Cardiac fibroblast (primary cell): ENCODE results near the gene NCK2.
A peak's percentile ranks its signal among the peaks of the same experiment; 100 is the strongest.

Source experiments
- DNase-seq, 2 donors: peaks; one replicate each; pipeline versions ENCODE4 v3.0.0 to v3.0.0-alpha.2; 2010; ENCODE audit warnings: low read depth in 2 of 2
- H3K4me3 ChIP-seq, 2 donors: replicated peaks in 1 of 2; 1 replicate in 1 of 2; 2 replicates in 1 of 2; pipeline ENCODE4 v1.5.1; 2011; ENCODE audit warnings: low read depth in 2 of 2, low read length in 2 of 2, mild to moderate bottlenecking in 2 of 2, moderate library complexity in 1 of 2
- TF ChIP-seq, protein P1 (sequence below): IDR thresholded peaks from one replicate; pipeline ENCODE4 v1.5.1; 2011; ENCODE audit warnings: low read depth, mild to moderate bottlenecking, low read length, inconsistent platforms

Gene NCK2

DNA sequence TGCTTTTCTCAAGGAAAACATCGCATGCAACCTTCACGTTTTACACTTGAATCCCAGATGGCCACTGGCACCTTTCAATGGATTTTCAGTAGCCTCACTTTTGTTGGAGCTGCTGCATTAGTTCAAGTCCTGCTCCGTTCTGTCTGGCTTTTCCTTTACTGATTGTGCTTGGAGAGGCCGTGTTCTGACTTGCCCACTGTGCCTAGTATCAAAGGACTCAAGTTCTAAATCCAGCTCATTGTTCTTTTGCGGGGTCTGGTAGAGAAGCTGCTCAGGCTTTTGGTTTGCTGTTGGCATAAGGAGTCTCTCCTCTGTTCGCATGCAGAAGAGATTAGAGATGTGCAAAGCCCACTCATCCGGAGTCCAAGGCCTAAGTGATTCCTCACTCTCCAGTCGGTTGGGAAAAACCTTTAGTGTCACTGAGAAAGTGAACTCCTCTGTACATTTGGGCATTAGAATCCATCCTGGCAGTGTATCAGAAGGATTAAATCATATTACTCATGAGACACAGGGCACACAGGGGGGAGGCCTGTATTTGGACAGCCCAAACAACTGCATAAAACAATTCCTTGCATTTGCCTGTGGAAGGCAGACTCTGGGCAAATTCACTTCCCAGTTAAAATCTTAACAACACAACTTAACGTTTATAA is 69.7 kb downstream of the NCK2 start:
- TF ChIP-seq, protein P1, sequence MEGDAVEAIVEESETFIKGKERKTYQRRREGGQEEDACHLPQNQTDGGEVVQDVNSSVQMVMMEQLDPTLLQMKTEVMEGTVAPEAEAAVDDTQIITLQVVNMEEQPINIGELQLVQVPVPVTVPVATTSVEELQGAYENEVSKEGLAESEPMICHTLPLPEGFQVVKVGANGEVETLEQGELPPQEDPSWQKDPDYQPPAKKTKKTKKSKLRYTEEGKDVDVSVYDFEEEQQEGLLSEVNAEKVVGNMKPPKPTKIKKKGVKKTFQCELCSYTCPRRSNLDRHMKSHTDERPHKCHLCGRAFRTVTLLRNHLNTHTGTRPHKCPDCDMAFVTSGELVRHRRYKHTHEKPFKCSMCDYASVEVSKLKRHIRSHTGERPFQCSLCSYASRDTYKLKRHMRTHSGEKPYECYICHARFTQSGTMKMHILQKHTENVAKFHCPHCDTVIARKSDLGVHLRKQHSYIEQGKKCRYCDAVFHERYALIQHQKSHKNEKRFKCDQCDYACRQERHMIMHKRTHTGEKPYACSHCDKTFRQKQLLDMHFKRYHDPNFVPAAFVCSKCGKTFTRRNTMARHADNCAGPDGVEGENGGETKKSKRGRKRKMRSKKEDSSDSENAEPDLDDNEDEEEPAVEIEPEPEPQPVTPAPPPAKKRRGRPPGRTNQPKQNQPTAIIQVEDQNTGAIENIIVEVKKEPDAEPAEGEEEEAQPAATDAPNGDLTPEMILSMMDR = no peak
- DNase-seq = peak in 1 of 2 donors; percentile 37
- H3K4me3 ChIP-seq = no peak overlapping the region

DNA sequence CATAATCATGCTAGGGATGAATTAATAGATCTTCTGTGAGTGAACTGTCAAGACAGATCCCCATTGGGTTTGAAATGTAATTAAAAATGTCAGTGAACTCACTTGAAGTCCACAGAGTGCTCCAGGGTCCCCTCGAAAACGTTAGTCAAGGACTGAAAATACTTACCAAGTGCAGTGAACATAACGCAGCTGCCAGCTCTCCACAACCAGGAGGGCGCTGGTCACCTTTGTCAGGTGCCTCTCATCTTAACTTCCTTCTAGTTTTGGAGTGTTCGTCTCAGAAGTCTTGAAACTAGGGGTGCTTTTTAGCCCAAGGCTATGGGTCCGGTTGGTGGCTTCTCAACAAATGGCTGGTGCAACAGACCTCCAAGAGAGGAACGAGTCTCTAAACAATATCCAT is 70.7 kb downstream of the NCK2 start:
- TF ChIP-seq, protein P1 = no peak
- H3K4me3 ChIP-seq = no peak overlapping the region
- no peak for DNase-seq

DNA sequence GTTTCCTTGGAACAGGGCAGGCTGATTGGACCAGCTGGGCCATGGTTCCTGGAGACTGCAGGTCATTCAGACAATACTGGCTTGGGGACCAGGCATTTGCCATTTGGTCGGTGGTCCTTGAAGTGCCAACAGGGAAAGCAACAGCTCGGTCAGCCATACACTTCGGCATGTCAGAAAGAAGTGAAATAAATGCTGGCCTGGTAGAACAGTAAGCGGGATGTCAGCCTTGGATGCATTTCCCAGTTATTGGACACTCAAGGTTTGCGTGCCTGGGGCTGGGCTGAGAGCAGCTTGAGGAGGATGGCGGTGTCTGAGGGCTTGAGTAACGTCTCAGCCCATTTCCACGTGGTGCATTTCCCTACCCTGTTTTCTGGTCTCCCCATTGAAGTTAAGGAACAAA is 75.4 kb downstream of the NCK2 start:
- TF ChIP-seq, protein P1 = no peak
- DNase-seq = no peak

DNA sequence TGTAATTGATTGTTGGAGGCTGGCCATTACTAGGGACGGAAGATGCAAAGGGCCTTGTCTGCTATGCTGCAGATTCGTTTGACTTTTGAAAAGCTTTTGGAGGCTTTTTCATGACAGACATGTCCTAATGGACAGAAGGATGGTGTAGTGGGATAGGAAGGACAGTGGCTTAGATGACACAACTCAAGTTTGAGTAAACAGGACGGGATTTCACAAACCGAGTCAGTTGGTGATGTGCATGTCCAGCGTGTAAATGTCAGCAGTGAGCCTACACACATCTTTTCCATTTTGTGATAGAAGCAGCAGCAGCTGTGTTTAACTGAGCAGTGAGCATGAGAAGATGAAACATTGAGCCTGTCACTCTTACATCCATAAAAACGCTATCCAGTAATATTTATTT is 76.0 kb downstream of the NCK2 start:
- H3K4me3 ChIP-seq = no peak overlapping the region
- TF ChIP-seq, protein P1 = no peak
- no peak for DNase-seq

More for the DNA sequence above, 75.4 kb downstream of the NCK2 start:
- H3K4me3 ChIP-seq = no peak overlapping the region

DNA sequence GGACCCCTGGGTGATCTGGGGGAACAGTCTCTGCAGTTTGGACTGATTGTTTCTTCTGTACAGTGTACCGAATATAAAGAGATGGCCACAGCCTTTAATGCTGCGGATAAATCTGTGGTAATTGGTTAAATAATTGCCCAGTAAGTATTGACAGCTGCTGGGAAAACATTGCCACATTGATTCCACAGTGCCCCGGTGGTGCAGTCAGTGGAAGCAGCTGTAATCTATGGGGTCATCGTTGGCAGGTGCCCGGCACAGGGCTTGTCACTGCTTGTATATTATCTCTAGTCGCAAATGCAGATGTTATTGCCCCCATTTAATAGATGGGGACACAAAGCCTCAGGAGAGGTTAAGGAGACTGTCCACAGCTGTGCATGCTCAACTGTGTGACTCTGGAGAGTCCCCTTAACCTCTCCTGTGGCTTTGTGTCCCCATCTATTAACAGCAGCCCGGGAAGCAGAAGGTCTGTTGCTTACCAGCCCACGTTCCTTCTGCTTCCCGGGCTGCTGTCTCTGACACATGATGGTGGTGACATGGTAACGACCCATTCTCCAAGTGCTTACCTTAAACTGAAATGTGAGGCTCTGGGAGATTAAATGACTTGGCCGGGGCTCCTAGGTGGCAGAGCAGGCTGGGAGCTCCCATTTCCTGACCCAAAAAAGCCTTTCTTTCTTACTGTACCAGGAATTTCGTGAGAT is 76.9 kb downstream of the NCK2 start:
- DNase-seq = no peak
- TF ChIP-seq, protein P1 = no peak
- no peak overlapping the region for H3K4me3 ChIP-seq

DNA sequence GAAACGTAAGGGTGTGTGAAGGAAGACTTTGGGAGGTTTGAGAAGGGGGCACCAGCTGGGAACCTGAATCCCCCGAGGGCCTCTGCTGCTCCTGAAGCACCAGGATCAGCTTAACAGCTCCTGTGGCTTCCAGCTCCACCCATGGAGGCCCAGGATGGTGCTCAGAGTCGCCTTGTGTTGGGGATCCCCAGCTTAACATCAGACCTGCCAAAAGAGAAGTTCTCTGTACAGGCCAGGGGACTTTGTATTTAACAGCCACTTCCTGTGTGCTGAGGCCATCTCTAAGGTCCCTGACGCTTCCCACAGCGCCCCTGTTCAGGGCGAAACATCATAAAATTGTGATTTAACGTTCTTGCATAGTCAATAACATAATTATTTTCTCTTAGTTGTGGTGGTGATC is 77.5 kb downstream of the NCK2 start:
- H3K4me3 ChIP-seq = no peak overlapping the region
- no peak for DNase-seq
- TF ChIP-seq, protein P1 = no peak
